SK-N-MC (cell line): ENCODE data around the gene ERBB4.
"Not testable (repeated sequence)": the region's sequence is repeated elsewhere in the genome, so short reads cannot be mapped to it uniquely, and the experiment has no call there.

Source experiments
- EZH2 ChIP-seq: fragments of 200-600 bp; sonication (generic); IDR thresholded peaks from one replicate; pipeline ENCODE4 v1.6.1; 2017; ENCODE audit warnings: antibody characterized with exemption
- POLR2AphosphoS5 ChIP-seq: IDR thresholded peaks from 2 replicates; pipeline ENCODE4 v1.6.1; 2012; ENCODE audit warnings: mild to moderate bottlenecking, low read depth, low read length, borderline replicate concordance

DNA sequence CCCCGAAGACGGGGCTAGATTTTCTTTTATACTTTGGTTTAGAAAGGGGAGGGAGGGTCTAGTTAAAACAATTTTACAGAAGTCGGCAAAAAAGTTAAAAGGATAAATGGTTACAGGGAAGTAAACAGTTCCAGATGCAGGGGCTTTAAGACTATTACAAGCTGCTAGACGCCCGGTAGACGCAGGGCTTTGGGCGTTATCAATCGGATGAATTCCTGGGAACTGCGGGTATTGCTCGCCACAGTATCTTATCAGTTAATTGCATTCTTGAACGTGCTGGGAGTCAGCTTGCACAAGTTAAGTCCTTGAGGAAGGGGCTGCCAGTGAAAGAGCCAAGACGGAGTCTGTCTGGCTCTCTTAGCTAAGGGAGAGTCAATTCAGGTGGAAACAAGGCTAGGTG lies 946.6 kb downstream of the ERBB4 start:
- TF ChIP-seq EZH2, POLR2AphosphoS5: not testable (repeated sequence)
